Measurements from ENCODE around the gene CAP2. TPM values are rescaled to one million over a fixed set of nuclear protein-coding genes. Genes with fewer than 3 reads are reported as not detected.
A peak's percentile ranks its signal among the peaks of the same experiment; 100 is the strongest.

Gene CAP2
- total RNA-seq, 4 donors from 2014 or later: 4.8 to 10.1 (median 7.8) TPM

- peak overlapping the region in 3 of 4 donors; percentile 71 to 78 (median 76) for H3K27ac ChIP-seq
- no peak overlapping the region for H3K4me3 ChIP-seq
- in situ Hi-C loops (cut with MboI; ENCODE audit: low pct_ligation_motif_present in 1 of 4, low pct_unique_long_range_greater_than_20kb in 1 of 4, low sequenced_read_pairs in 3 of 4): no loop called here
- DNase-seq: no peak
- no peaks in the 10 kb centered on the region for H3K27me3 ChIP-seq
- intact Hi-C loops (cut with DNase I; ENCODE audit: low total_unique reads): loop anchor here (10.0 kb wide), 1 partner anchor 109 kb away; no protein-coding TSS in a partner anchor
- no peaks in the 10 kb centered on the region for H3K9me3 ChIP-seq
- H3K4me1 ChIP-seq: peaks cover 14 to 31% (median 21%) of the 10 kb centered on the region in 4 donors
- H3K36me3 ChIP-seq: no peaks in the 10 kb centered on the region
- WGBS, 2 donors (ENCODE audit: low coverage in 1 of 2): 76 to 83% methylated on average over 4 of the region's 4 CpGs
- TF ChIP-seq, protein P1, sequence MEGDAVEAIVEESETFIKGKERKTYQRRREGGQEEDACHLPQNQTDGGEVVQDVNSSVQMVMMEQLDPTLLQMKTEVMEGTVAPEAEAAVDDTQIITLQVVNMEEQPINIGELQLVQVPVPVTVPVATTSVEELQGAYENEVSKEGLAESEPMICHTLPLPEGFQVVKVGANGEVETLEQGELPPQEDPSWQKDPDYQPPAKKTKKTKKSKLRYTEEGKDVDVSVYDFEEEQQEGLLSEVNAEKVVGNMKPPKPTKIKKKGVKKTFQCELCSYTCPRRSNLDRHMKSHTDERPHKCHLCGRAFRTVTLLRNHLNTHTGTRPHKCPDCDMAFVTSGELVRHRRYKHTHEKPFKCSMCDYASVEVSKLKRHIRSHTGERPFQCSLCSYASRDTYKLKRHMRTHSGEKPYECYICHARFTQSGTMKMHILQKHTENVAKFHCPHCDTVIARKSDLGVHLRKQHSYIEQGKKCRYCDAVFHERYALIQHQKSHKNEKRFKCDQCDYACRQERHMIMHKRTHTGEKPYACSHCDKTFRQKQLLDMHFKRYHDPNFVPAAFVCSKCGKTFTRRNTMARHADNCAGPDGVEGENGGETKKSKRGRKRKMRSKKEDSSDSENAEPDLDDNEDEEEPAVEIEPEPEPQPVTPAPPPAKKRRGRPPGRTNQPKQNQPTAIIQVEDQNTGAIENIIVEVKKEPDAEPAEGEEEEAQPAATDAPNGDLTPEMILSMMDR (IDR thresholded peaks at IDR 0.05): no peak
- TF ChIP-seq EP300 (IDR thresholded peaks at IDR 0.05; ENCODE audit: low read depth): no peak
- TF ChIP-seq POLR2AphosphoS5 (IDR thresholded peaks at IDR 0.05): no peak
- no peak for TF ChIP-seq POLR2A (IDR thresholded peaks at IDR 0.05)
These were observed 82.3 kb downstream of the CAP2 start for GRCh38 chr6:17475606-17476244.

DNA sequence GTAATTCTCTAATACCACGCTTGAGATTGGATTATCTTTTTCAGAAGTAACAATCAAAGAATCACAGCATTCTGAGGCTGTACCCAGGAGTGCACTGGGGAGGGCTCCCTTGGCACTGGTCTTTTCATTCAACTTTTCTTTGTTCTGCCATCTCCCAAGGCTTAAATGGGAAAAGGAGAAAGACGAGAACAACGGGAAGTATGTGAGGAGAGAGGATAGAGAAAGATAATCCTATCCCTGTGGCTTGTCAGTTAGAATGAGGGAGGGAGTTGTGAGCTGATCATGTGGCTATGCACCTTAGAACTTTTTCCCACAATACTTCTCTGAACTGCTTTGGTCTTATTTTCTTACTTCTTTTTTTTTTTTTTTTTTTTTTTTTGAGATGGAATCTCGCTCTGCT is 83.1 kb downstream of the CAP2 start:
- no peak overlapping the region for H3K4me3 ChIP-seq
- intact Hi-C loops (cut with DNase I; ENCODE audit: low total_unique reads): loop anchor here (10.0 kb wide), 1 partner anchor 108 kb away; no protein-coding TSS in a partner anchor
- no peaks in the 10 kb centered on the region for H3K27me3 ChIP-seq
- TF ChIP-seq EP300 (IDR thresholded peaks at IDR 0.05; ENCODE audit: low read depth) (no peak), POLR2AphosphoS5 (IDR thresholded peaks at IDR 0.05) (no peak), POLR2A (IDR thresholded peaks at IDR 0.05) (no peak)
- TF ChIP-seq, protein P1 (IDR thresholded peaks at IDR 0.05): no peak
- peak overlapping the region in 1 of 4 donors; percentile 76 for H3K27ac ChIP-seq
- DNase-seq: no peak
- no peaks in the 10 kb centered on the region for H3K36me3 ChIP-seq
- H3K4me1 ChIP-seq: peaks cover 12 to 25% (median 17%) of the 10 kb centered on the region in 4 donors
- H3K9me3 ChIP-seq: no peaks in the 10 kb centered on the region
- 74 to 83% methylated on average over 3 to 4 of the region's 4 CpGs for WGBS, 2 donors (ENCODE audit: low coverage in 1 of 2)
- in situ Hi-C loops (cut with MboI; ENCODE audit: low pct_ligation_motif_present in 1 of 4, low pct_unique_long_range_greater_than_20kb in 1 of 4, low sequenced_read_pairs in 3 of 4): no loop called here

DNA sequence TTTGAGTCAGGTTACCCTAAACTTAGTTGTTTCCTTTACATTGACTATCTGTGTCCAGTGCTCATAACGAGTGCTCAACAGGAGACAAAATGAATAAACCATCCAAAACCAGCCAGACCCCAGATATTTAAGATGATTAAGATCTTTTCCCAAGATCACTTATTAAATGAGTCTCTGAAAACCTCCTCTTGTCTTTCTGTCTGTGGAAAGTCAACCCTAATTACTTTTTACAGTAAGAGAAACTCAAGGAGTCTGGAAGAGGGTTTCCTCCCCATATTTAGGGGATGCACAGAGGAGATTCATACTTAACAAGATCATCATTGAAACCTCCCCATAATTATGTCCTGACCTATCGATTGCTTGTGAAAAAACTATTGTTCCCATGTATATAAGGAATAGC is 84.0 kb downstream of the CAP2 start:
- WGBS, 2 donors (ENCODE audit: low coverage in 1 of 2): 76 to 92% methylated on average over 2 of the region's 2 CpGs
- peak overlapping the region in 1 of 4 donors; percentile 30 for H3K27ac ChIP-seq
- no peaks in the 10 kb centered on the region for H3K27me3 ChIP-seq
- TF ChIP-seq, protein P1 (IDR thresholded peaks at IDR 0.05): no peak
- TF ChIP-seq POLR2A (IDR thresholded peaks at IDR 0.05): no peak
- TF ChIP-seq EP300 (IDR thresholded peaks at IDR 0.05; ENCODE audit: low read depth): no peak
- TF ChIP-seq POLR2AphosphoS5 (IDR thresholded peaks at IDR 0.05): no peak
- no peak overlapping the region for H3K4me3 ChIP-seq
- intact Hi-C loops (cut with DNase I; ENCODE audit: low total_unique reads): loop anchor here (10.0 kb wide), 1 partner anchor 107 kb away; no protein-coding TSS in a partner anchor
- H3K36me3 ChIP-seq: no peaks in the 10 kb centered on the region
- no peaks in the 10 kb centered on the region for H3K9me3 ChIP-seq
- H3K4me1 ChIP-seq: peaks cover 12 to 22% (median 16%) of the 10 kb centered on the region in 4 donors
- in situ Hi-C loops (cut with MboI; ENCODE audit: low pct_ligation_motif_present in 1 of 4, low pct_unique_long_range_greater_than_20kb in 1 of 4, low sequenced_read_pairs in 3 of 4): no loop called here
- no peak for DNase-seq

DNA sequence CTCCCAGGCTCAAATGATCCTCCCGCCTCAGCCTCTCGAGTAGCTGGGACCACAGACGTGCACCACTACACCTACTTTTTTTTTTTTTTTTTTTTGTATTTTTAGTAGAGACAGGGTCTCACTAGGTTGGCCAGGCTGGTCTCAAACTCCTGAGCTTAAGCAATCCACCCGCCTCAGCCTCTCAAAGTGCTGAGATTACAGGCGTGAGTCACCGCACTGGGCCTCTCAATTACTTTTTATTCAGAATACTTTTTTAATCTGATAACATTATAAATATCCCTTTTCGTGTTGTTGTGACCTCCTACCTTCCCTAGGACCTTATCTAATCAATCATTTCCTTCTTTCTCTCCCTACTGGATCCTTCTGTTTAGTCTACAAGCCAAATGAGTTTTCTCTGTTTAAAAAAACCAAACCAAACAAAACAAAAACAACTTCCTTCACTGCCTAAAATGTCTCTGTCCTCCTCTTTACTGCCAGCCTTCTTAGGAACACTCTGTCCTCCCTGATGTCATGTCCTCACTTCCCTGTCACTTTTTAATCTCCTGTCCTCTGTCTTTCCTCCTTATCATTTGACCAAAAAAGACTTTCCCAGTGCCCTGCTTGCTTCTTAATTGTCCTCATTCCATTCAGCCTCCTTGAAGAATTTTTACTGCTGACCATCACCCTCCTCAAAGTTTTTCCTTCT is 85.0 kb downstream of the CAP2 start:
- Histone ChIP-seq H3K9me3 (no peaks in the 10 kb centered on the region), H3K4me3 (no peak overlapping the region), H3K27me3 (no peaks in the 10 kb centered on the region), H3K4me1 (peaks cover 2 to 12% (median 6%) of the 10 kb centered on the region in 4 donors), H3K27ac (peak overlapping the region in 3 of 4 donors; percentile 7 to 40 (median 11)), H3K36me3 (no peaks in the 10 kb centered on the region)
- peak in 1 of 3 donors; percentile 17 for TF ChIP-seq POLR2AphosphoS5 (IDR thresholded peaks at IDR 0.05)
- TF ChIP-seq, protein P1 (IDR thresholded peaks at IDR 0.05): no peak
- intact Hi-C loops (cut with DNase I; ENCODE audit: low total_unique reads) (loop anchor here (10.0 kb wide), 1 partner anchor 106 kb away; no protein-coding TSS in a partner anchor), in situ Hi-C loops (cut with MboI; ENCODE audit: low pct_ligation_motif_present in 1 of 4, low pct_unique_long_range_greater_than_20kb in 1 of 4, low sequenced_read_pairs in 3 of 4) (no loop called here)
- WGBS, 2 donors (ENCODE audit: low coverage in 1 of 2): 80 to 90% methylated on average over 6 to 7 of the region's 7 CpGs
- no peak for DNase-seq

Measured in transverse colon (tissue), 4 donors.